ENCODE results near the gene GLUD2.
"Not testable (repeated sequence)": the region's sequence is repeated elsewhere in the genome, so short reads cannot be mapped to it uniquely, and the experiment has no call there.

Gene GLUD2

GRCh38 chrX:121030083-121030482 is 17.3 kb upstream of the GLUD2 start:
- H3K27me3 ChIP-seq (ENCODE audit: control insufficient read depth, insufficient read depth, low read length, poor library complexity, severe bottlenecking), result no peaks in the 10 kb centered on the region
- H3K27ac ChIP-seq (ENCODE audit: insufficient read depth, low read depth, low read length, poor library complexity, severe bottlenecking), result no peak overlapping the region
- no peak overlapping the region for H3K4me3 ChIP-seq (ENCODE audit: insufficient read depth, low read depth, low read length)
- H3K36me3 ChIP-seq (ENCODE audit: control insufficient read depth, insufficient read depth, low read length), result no peaks in the 10 kb centered on the region
- H3K4me1 ChIP-seq (ENCODE audit: control insufficient read depth, insufficient read depth, low read length), result no peaks in the 10 kb centered on the region
- 91 to 95% methylated on average over 4 of the region's 4 CpGs for WGBS, 2 experiments
- H3K9me3 ChIP-seq (ENCODE audit: control insufficient read depth, low read length), result no peaks in the 10 kb centered on the region

GRCh38 chrX:121032531-121032930 is 14.9 kb upstream of the GLUD2 start:
- H3K9me3 ChIP-seq (ENCODE audit: control insufficient read depth, low read length), result no peaks in the 10 kb centered on the region
- no peaks in the 10 kb centered on the region for H3K36me3 ChIP-seq (ENCODE audit: control insufficient read depth, insufficient read depth, low read length)
- H3K4me3 ChIP-seq (ENCODE audit: insufficient read depth, low read depth, low read length), result no peak overlapping the region
- WGBS, 2 experiments, result 91 to 94% methylated on average over 2 of the region's 2 CpGs
- H3K27me3 ChIP-seq (ENCODE audit: control insufficient read depth, insufficient read depth, low read length, poor library complexity, severe bottlenecking), result no peaks in the 10 kb centered on the region
- H3K27ac ChIP-seq (ENCODE audit: insufficient read depth, low read depth, low read length, poor library complexity, severe bottlenecking), result no peak overlapping the region
- no peaks in the 10 kb centered on the region for H3K4me1 ChIP-seq (ENCODE audit: control insufficient read depth, insufficient read depth, low read length)

- H3K36me3 ChIP-seq (ENCODE audit: control insufficient read depth, insufficient read depth, low read length), result no peaks in the 10 kb centered on the region
Measured at GRCh38 chrX:121036137-121036536, 11.3 kb upstream of the GLUD2 start.

GRCh38 chrX:121036951-121037350 is 10.5 kb upstream of the GLUD2 start:
- H3K36me3 ChIP-seq (ENCODE audit: control insufficient read depth, insufficient read depth, low read length), result no peaks in the 10 kb centered on the region
- no peaks in the 10 kb centered on the region for H3K9me3 ChIP-seq (ENCODE audit: control insufficient read depth, low read length)
- no peak overlapping the region for H3K27ac ChIP-seq (ENCODE audit: insufficient read depth, low read depth, low read length, poor library complexity, severe bottlenecking)
- H3K4me1 ChIP-seq (ENCODE audit: control insufficient read depth, insufficient read depth, low read length), result no peaks in the 10 kb centered on the region
- 93 to 97% methylated on average over 2 to 4 of the region's 4 CpGs for whole genome bisulfite sequencing, 2 experiments
- H3K27me3 ChIP-seq (ENCODE audit: control insufficient read depth, insufficient read depth, low read length, poor library complexity, severe bottlenecking), result no peaks in the 10 kb centered on the region
- H3K4me3 ChIP-seq (ENCODE audit: insufficient read depth, low read depth, low read length), result no peak overlapping the region

More at GRCh38 chrX:121036137-121036536, 11.3 kb upstream of the GLUD2 start:
- H3K4me1 ChIP-seq (ENCODE audit: control insufficient read depth, insufficient read depth, low read length), result no peaks in the 10 kb centered on the region
- H3K27me3 ChIP-seq (ENCODE audit: control insufficient read depth, insufficient read depth, low read length, poor library complexity, severe bottlenecking), result no peaks in the 10 kb centered on the region
- H3K4me3 ChIP-seq (ENCODE audit: insufficient read depth, low read depth, low read length), result no peak overlapping the region
- H3K27ac ChIP-seq (ENCODE audit: insufficient read depth, low read depth, low read length, poor library complexity, severe bottlenecking), result no peak overlapping the region
- no peaks in the 10 kb centered on the region for H3K9me3 ChIP-seq (ENCODE audit: control insufficient read depth, low read length)
- WGBS, 2 experiments, result 79 to 83% methylated on average over 2 of the region's 3 CpGs

GRCh38 chrX:121050781-121051180 is 3.4 kb downstream of the GLUD2 start:
- Histone ChIP-seq H3K4me1 (ENCODE audit: control insufficient read depth, insufficient read depth, low read length) (no peaks in the 10 kb centered on the region), H3K27ac (ENCODE audit: insufficient read depth, low read depth, low read length, poor library complexity, severe bottlenecking) (no peak overlapping the region), H3K4me3 (ENCODE audit: insufficient read depth, low read depth, low read length) (no peak overlapping the region), H3K27me3 (ENCODE audit: control insufficient read depth, insufficient read depth, low read length, poor library complexity, severe bottlenecking) (peaks cover 20% of the 10 kb centered on the region), H3K9me3 (ENCODE audit: control insufficient read depth, low read length) (no peaks in the 10 kb centered on the region), H3K36me3 (ENCODE audit: control insufficient read depth, insufficient read depth, low read length) (no peaks in the 10 kb centered on the region)

GRCh38 chrX:121052122-121052521 is 4.7 kb downstream of the GLUD2 start:
- no peaks in the 10 kb centered on the region for H3K9me3 ChIP-seq (ENCODE audit: control insufficient read depth, low read length)
- peaks cover 14% of the 10 kb centered on the region for H3K27me3 ChIP-seq (ENCODE audit: control insufficient read depth, insufficient read depth, low read length, poor library complexity, severe bottlenecking)
- H3K4me3 ChIP-seq (ENCODE audit: insufficient read depth, low read depth, low read length), result no peak overlapping the region
- 87 to 88% methylated on average over 2 of the region's 2 CpGs for WGBS, 2 experiments
- no peaks in the 10 kb centered on the region for H3K36me3 ChIP-seq (ENCODE audit: control insufficient read depth, insufficient read depth, low read length)
- H3K4me1 ChIP-seq (ENCODE audit: control insufficient read depth, insufficient read depth, low read length), result no peaks in the 10 kb centered on the region
- H3K27ac ChIP-seq (ENCODE audit: insufficient read depth, low read depth, low read length, poor library complexity, severe bottlenecking), result no peak overlapping the region

GRCh38 chrX:121062289-121062688 is 14.9 kb downstream of the GLUD2 start:
- H3K27me3 ChIP-seq (ENCODE audit: control insufficient read depth, insufficient read depth, low read length, poor library complexity, severe bottlenecking), result no peaks in the 10 kb centered on the region
- H3K9me3 ChIP-seq (ENCODE audit: control insufficient read depth, low read length), result no peaks in the 10 kb centered on the region
- no CpG with 5 or more reads among the region's 3 CpGs for WGBS, 2 experiments
- H3K4me3 ChIP-seq (ENCODE audit: insufficient read depth, low read depth, low read length), result no peak overlapping the region
- no peaks in the 10 kb centered on the region for H3K36me3 ChIP-seq (ENCODE audit: control insufficient read depth, insufficient read depth, low read length)
- H3K27ac ChIP-seq (ENCODE audit: insufficient read depth, low read depth, low read length, poor library complexity, severe bottlenecking), result no peak overlapping the region
- H3K4me1 ChIP-seq (ENCODE audit: control insufficient read depth, insufficient read depth, low read length), result no peaks in the 10 kb centered on the region

- no peaks in the 10 kb centered on the region for H3K36me3 ChIP-seq (ENCODE audit: control insufficient read depth, insufficient read depth, low read length)
- H3K9me3 ChIP-seq (ENCODE audit: control insufficient read depth, low read length), result no peaks in the 10 kb centered on the region
- no peak overlapping the region for H3K4me3 ChIP-seq (ENCODE audit: insufficient read depth, low read depth, low read length)
- WGBS, 2 experiments, result 93 to 98% methylated on average over 6 of the region's 6 CpGs
- no peaks in the 10 kb centered on the region for H3K4me1 ChIP-seq (ENCODE audit: control insufficient read depth, insufficient read depth, low read length)
- no peak overlapping the region for H3K27ac ChIP-seq (ENCODE audit: insufficient read depth, low read depth, low read length, poor library complexity, severe bottlenecking)
- H3K27me3 ChIP-seq (ENCODE audit: control insufficient read depth, insufficient read depth, low read length, poor library complexity, severe bottlenecking), result no peaks in the 10 kb centered on the region
Measured at GRCh38 chrX:121064579-121064978, 17.2 kb downstream of the GLUD2 start.

- not testable (repeated sequence) for H3K27me3 ChIP-seq (ENCODE audit: control insufficient read depth, insufficient read depth, low read length, poor library complexity, severe bottlenecking); H3K9me3 ChIP-seq (ENCODE audit: control insufficient read depth, low read length); H3K36me3 ChIP-seq (ENCODE audit: control insufficient read depth, insufficient read depth, low read length); H3K4me1 ChIP-seq (ENCODE audit: control insufficient read depth, insufficient read depth, low read length); H3K27ac ChIP-seq (ENCODE audit: insufficient read depth, low read depth, low read length, poor library complexity, severe bottlenecking); H3K4me3 ChIP-seq (ENCODE audit: insufficient read depth, low read depth, low read length)
- WGBS, 2 experiments, result 85 to 92% methylated on average over 2 of the region's 2 CpGs
Measured at GRCh38 chrX:121084247-121084646, 36.8 kb downstream of the GLUD2 start.

GRCh38 chrX:121084903-121085611 is 37.6 kb downstream of the GLUD2 start:
- H3K36me3 ChIP-seq (ENCODE audit: control insufficient read depth, insufficient read depth, low read length), result no peaks in the 10 kb centered on the region
- no peak overlapping the region for H3K27ac ChIP-seq (ENCODE audit: insufficient read depth, low read depth, low read length, poor library complexity, severe bottlenecking)
- WGBS, 2 experiments, result 89 to 93% methylated on average over 2 to 3 of the region's 3 CpGs
- H3K27me3 ChIP-seq (ENCODE audit: control insufficient read depth, insufficient read depth, low read length, poor library complexity, severe bottlenecking), result no peaks in the 10 kb centered on the region
- no peak overlapping the region for H3K4me3 ChIP-seq (ENCODE audit: insufficient read depth, low read depth, low read length)
- no peaks in the 10 kb centered on the region for H3K9me3 ChIP-seq (ENCODE audit: control insufficient read depth, low read length)
- H3K4me1 ChIP-seq (ENCODE audit: control insufficient read depth, insufficient read depth, low read length), result no peaks in the 10 kb centered on the region

- no peaks in the 10 kb centered on the region for H3K27me3 ChIP-seq (ENCODE audit: control insufficient read depth, insufficient read depth, low read length, poor library complexity, severe bottlenecking)
- H3K27ac ChIP-seq (ENCODE audit: insufficient read depth, low read depth, low read length, poor library complexity, severe bottlenecking), result no peak overlapping the region
- no peaks in the 10 kb centered on the region for H3K36me3 ChIP-seq (ENCODE audit: control insufficient read depth, insufficient read depth, low read length)
- no peak overlapping the region for H3K4me3 ChIP-seq (ENCODE audit: insufficient read depth, low read depth, low read length)
- H3K4me1 ChIP-seq (ENCODE audit: control insufficient read depth, insufficient read depth, low read length), result no peaks in the 10 kb centered on the region
- 83 to 100% methylated on average over 2 of the region's 2 CpGs for WGBS, 2 experiments
- no peaks in the 10 kb centered on the region for H3K9me3 ChIP-seq (ENCODE audit: control insufficient read depth, low read length)
Measured at GRCh38 chrX:121085612-121086010, 38.2 kb downstream of the GLUD2 start.

All from ectodermal cell (in vitro differentiated cells).